Activated T-cell treated with anti-CD3 and anti-CD28 coated beads, Interleukin-2, amount 50 U/mL, for 72 hours (primary cell): ENCODE results near the gene ZDHHC4. TPM values are rescaled to one million over a fixed set of nuclear protein-coding genes. Genes with fewer than 3 reads are reported as not detected.
"Not testable (repeated sequence)": the region's sequence is repeated elsewhere in the genome, so short reads cannot be mapped to it uniquely, and the experiment has no call there.

ENCODE experiments used
- ATAC-seq, 2 donors: fragments of 150-1000 bp; cut with Tn5 transposase; replicated peaks in 1 of 2; 2 replicates each; pipeline ENCODE4 v1.10.0; 2021; ENCODE audit warnings: moderate library complexity in 2 of 2, mild to moderate bottlenecking in 1 of 2
- DNase-seq, 2 donors: peaks; one replicate each; pipeline ENCODE4 v3.0.0; 2021 to 2022; ENCODE audit warnings: mixed read lengths in 1 of 2
- H3K27ac Mint-ChIP-seq: one replicate; pipeline ENCODE4 v1.8.0; 2022; ENCODE audit warnings: mild to moderate bottlenecking, moderate library complexity, mixed read lengths
- H3K27me3 Mint-ChIP-seq: one replicate; pipeline ENCODE4 v1.8.0; 2022; ENCODE audit warnings: low read depth, mixed read lengths
- H3K36me3 Mint-ChIP-seq, 2 donors: one replicate each; pipeline ENCODE4 v1.8.0; 2022; ENCODE audit warnings: mixed read lengths in 2 of 2, mild to moderate bottlenecking in 1 of 2; ENCODE audit not compliant: insufficient read depth in 2 of 2
- H3K4me1 Mint-ChIP-seq: one replicate; pipeline ENCODE4 v1.8.0; 2022; ENCODE audit warnings: low read depth, mixed read lengths
- H3K4me3 Mint-ChIP-seq, 2 donors: one replicate each; pipeline ENCODE4 v1.8.0; 2022; ENCODE audit warnings: mild to moderate bottlenecking in 2 of 2, mixed read lengths in 2 of 2, moderate library complexity in 2 of 2
- H3K9me3 Mint-ChIP-seq, 2 donors: one replicate each; pipeline ENCODE4 v1.8.0; 2022; ENCODE audit warnings: mixed read lengths in 2 of 2
- total RNA-seq, 2 donors: library from RNA; stranded (reverse); gene quantifications; one replicate each; pipeline ENCODE4 v1.2.3, GENCODE V29; 2022

The ZDHHC4 gene
- total RNA-seq, 2 donors from 2014 or later: 48.5 to 48.9 TPM

GRCh38 chr7:6575281-6576023, 1.8 kb upstream of the ZDHHC4 start:
- Mint-ChIP-seq H3K27ac (no peak overlapping the region), H3K27me3 (no peaks in the 10 kb centered on the region), H3K4me3 (peak overlapping the region; percentile 3 to 31), H3K36me3 (peaks cover 4 to 11% of the 10 kb centered on the region in 2 donors), H3K4me1 (peaks cover 24% of the 10 kb centered on the region), H3K9me3 (no peaks in the 10 kb centered on the region)
- ATAC-seq (no peak), DNase-seq (no peak)

DNA sequence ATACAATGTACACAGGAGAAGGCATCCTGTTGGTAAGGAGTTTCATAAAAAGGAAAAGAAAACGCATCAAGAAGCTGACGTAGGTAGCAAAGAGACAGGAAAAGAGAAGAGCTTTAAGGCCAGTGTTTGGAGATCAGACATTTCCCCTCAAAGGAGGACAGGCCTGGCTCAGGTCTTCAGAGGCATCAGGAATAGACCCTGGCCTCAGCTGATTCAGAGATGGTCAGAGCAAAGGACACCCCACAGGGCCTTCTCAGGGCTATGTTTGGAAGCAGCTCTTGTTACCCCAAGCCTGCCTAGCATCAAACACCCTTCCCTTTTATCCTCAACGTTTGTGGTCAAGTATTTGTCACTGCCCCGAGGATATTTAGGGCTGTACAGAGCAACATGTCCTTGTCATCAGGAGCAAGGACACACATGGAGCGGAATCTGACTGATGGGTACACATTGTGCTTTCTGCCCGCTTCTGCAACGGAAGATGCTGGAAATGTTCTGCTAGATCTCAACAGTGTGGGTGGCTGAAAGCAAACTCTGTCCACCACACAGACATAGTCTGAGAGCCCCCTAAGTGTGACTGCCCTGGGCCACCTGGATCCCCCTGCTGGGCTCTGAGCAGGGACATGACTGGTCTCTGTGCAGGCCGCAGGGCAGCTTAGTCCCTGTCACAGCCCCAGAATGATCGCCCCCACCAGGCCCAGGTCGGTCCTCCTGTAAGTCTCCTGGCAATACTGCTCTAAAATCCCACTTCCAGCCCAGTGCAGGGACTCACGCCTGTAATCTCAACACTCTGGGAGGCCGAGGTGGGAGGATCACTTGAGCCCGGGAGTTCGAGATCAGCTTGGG, 1.0 kb upstream of the ZDHHC4 start:
- Mint-ChIP-seq H3K36me3 (peaks cover 4 to 18% of the 10 kb centered on the region in 2 donors), H3K27ac (no peak overlapping the region), H3K9me3 (no peaks in the 10 kb centered on the region), H3K27me3 (no peaks in the 10 kb centered on the region), H3K4me3 (peak overlapping the region; percentile 51 to 79), H3K4me1 (peaks cover 27% of the 10 kb centered on the region)
- DNase-seq (no peak), ATAC-seq (no peak)

DNA sequence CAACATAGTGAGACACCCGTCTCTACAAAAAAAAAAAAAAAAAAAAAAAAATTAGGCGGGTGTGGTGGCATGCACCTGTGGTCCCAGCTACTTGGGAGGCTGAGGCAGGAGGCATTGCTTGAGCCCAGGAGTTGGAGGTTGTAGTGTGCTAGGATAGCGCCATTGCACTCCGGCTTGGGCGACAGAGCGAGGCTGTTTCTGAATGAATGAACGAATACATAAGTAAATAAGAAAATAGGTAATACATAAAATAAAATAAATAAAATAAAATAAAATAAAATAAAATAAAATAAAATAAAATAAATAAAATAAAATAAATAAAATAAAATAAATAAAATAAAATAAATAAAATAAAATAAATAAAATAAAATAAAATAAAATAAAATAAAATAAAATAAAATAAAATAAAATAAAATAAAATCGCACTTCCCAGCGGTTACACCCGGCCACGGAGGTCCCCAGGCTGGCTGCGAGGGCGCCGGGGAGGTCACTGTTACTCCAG, 336 bp upstream of the ZDHHC4 start:
- not testable (repeated sequence) for DNase-seq, H3K9me3 Mint-ChIP-seq, H3K27ac Mint-ChIP-seq, ATAC-seq, H3K27me3 Mint-ChIP-seq
- H3K4me1 Mint-ChIP-seq: peaks cover 32% of the 10 kb centered on the region
- H3K36me3 Mint-ChIP-seq: peaks cover 4 to 23% of the 10 kb centered on the region in 2 donors
- peak overlapping the region; percentile 91 to 93 for H3K4me3 Mint-ChIP-seq

DNA sequence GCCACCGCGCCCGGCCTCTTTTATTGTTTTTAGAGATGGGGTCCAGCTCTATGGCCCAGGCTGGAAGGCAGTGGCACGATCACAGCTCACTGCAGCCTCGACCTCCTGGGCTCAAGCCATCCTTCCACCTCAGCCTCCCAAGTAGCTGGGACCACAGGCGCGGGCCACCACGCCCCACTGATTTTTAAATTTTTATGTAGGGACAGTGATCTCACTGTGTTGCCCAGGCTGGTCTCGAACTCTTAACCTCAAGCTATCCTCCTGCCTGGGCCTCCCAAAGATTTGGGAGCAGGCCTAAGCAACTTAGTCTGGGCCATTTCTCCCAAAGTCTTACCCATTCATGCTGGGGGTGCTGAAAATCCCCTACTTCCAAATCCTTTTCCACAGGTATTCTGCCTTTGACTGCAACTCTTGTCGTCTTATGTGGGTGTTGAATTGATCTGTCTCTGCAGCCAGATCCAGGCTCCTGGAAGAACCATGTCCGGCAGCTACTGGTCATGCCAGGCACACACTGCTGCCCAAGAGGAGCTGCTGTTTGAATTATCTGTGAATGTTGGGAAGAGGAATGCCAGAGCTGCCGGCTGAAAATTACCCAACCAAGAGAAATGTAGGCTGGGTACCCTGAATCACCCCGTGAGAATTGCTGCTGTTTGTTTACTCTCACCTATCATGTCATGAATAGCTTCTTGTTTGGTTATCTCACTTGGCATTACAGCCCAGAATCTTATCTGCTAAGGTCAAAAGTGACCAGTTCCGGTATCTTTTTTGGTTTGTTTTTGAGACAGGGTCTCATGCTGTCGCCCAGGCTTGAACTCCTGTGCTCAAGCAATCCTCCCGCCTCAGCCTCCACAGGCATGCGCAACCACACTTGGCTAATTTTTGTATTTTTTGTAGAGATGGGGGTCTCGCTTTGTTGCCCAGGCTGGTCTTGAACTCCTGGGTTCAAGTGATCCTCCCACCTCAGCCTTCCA, 1.1 kb downstream of the ZDHHC4 start:
- no peaks in the 10 kb centered on the region for H3K27me3 Mint-ChIP-seq
- peak overlapping the region; percentile 90 for H3K27ac Mint-ChIP-seq
- H3K9me3 Mint-ChIP-seq: no peaks in the 10 kb centered on the region

GRCh38 chr7:6579446-6579845, 2.2 kb downstream of the ZDHHC4 start:
- peaks cover 32% of the 10 kb centered on the region for H3K4me1 Mint-ChIP-seq
- ATAC-seq: no peak
- no peaks in the 10 kb centered on the region for H3K9me3 Mint-ChIP-seq
- peak overlapping the region; percentile 30 for H3K27ac Mint-ChIP-seq
- peaks cover 4 to 34% of the 10 kb centered on the region in 2 donors for H3K36me3 Mint-ChIP-seq
- peak overlapping the region; percentile 25 to 91 for H3K4me3 Mint-ChIP-seq
- DNase-seq: no peak
- H3K27me3 Mint-ChIP-seq: no peaks in the 10 kb centered on the region

More for the DNA sequence above, 1.1 kb downstream of the ZDHHC4 start:
- no peak for DNase-seq
- H3K4me1 Mint-ChIP-seq: peaks cover 32% of the 10 kb centered on the region
- ATAC-seq: no peak
- H3K4me3 Mint-ChIP-seq: peak overlapping the region; percentile 91 to 93
- peaks cover 4 to 29% of the 10 kb centered on the region in 2 donors for H3K36me3 Mint-ChIP-seq

- not testable (repeated sequence) for H3K4me3 Mint-ChIP-seq
- H3K36me3 Mint-ChIP-seq: peaks cover 0 to 41% of the 10 kb centered on the region in 2 donors
These were observed 8.6 kb downstream of the ZDHHC4 start for GRCh38 chr7:6585746-6586432.

GRCh38 chr7:6588566-6588965, 11.3 kb downstream of the ZDHHC4 start:
- Mint-ChIP-seq H3K4me1 (peaks cover 14% of the 10 kb centered on the region), H3K27me3 (no peaks in the 10 kb centered on the region), H3K4me3 (no peak overlapping the region), H3K36me3 (peaks cover 0 to 38% of the 10 kb centered on the region in 2 donors), H3K9me3 (no peaks in the 10 kb centered on the region), H3K27ac (no peak overlapping the region)
- no peak for ATAC-seq
- DNase-seq: no peak

More at GRCh38 chr7:6585746-6586432, 8.6 kb downstream of the ZDHHC4 start:
- H3K9me3 Mint-ChIP-seq, ATAC-seq, DNase-seq, H3K27ac Mint-ChIP-seq, H3K27me3 Mint-ChIP-seq: not testable (repeated sequence)
- H3K4me1 Mint-ChIP-seq: peaks cover 13% of the 10 kb centered on the region

- Mint-ChIP-seq H3K4me3 (peak overlapping the region; percentile 76), H3K27ac (peak overlapping the region; percentile 79)
These were observed 12.0 kb downstream of the ZDHHC4 start for GRCh38 chr7:6589151-6589828.

DNA sequence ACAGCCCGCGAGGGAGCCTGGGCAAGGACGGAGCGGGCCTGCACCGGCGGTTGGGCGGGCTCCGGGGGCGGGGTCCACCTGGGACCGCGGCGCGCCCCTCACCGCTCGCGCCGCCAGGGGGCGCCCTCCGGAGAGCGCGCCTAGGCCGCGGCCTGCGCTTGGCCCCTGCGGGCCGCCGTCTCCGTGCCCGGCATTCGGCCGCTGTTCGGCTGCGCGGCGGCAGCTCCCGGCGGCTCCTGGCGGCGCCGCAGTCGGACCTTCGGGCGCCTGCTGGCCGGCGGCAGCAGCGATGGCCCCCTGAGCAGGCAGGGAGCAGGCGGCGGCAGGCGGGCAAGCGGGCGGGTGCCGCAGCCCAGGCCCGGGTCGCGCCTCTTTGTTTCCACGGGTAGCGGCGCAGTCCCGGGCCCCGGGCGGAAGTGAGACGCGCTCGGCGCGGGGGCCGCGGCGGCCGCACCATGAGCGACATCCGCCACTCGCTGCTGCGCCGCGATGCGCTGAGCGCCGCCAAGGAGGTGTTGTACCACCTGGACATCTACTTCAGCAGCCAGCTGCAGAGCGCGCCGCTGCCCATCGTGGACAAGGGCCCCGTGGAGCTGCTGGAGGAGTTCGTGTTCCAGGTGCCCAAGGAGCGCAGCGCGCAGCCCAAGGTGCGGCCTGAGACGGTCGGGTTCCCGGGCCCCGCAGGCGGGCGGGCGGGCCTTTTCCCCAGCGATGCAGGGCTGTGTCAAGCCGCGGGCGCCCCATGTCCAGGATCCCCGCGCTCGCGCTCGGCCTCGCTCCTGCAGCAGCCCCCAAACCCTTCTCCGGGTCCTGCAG, 12.8 kb downstream of the ZDHHC4 start, which contains the start of gene INTS15:
Gene INTS15 (plus strand): TSS at position 193 of the 816 bp plus-strand sequence. CDS start 263 bp downstream, at position 456.
- peak within 1 kb of the TSS; percentile 88 to 98 for H3K4me3 Mint-ChIP-seq
- H3K27me3 Mint-ChIP-seq: no peaks in the 10 kb centered on the region
- H3K9me3 Mint-ChIP-seq: no peaks in the 10 kb centered on the region
- peaks cover 14% of the 10 kb centered on the region for H3K4me1 Mint-ChIP-seq
- ATAC-seq (peak; percentile 92), DNase-seq (peak; percentile 84 to 92)
- H3K36me3 Mint-ChIP-seq: peaks cover 0 to 35% of the 10 kb centered on the region in 2 donors
- peak within 1 kb of the TSS; percentile 97 for H3K27ac Mint-ChIP-seq

More at GRCh38 chr7:6589151-6589828, 12.0 kb downstream of the ZDHHC4 start:
- Mint-ChIP-seq H3K27me3 (no peaks in the 10 kb centered on the region), H3K9me3 (no peaks in the 10 kb centered on the region), H3K4me1 (peaks cover 14% of the 10 kb centered on the region), H3K36me3 (peaks cover 0 to 38% of the 10 kb centered on the region in 2 donors)
- no peak for ATAC-seq
- no peak for DNase-seq

- DNase-seq: no peak
- Mint-ChIP-seq H3K4me1 (peaks cover 14% of the 10 kb centered on the region), H3K9me3 (no peaks in the 10 kb centered on the region), H3K4me3 (peak overlapping the region; percentile 88 to 98), H3K27me3 (no peaks in the 10 kb centered on the region), H3K27ac (peak overlapping the region; percentile 97), H3K36me3 (peaks cover 0 to 33% of the 10 kb centered on the region in 2 donors)
- ATAC-seq: no peak
These were observed 13.4 kb downstream of the ZDHHC4 start for GRCh38 chr7:6590645-6591110.

DNA sequence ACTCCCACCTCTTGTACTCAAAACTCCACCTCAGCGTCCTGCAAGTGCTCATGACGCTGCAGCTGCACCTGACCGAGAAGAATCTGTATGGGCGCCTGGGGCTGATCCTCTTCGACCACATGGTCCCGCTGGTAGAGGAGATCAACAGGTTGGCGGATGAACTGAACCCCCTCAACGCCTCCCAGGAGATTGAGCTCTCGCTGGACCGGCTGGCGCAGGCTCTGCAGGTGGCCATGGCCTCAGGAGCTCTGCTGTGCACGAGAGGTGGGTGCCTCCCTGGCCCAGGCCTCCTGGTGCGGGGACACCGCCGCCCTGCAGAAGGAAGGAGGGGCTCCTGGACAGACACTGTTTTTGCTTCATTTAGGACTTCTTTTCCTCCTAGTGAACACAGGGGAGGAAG, 22.8 kb downstream of the ZDHHC4 start:
- no peak for DNase-seq
- no peak for ATAC-seq
- Mint-ChIP-seq H3K27me3 (no peaks in the 10 kb centered on the region), H3K4me3 (no peak overlapping the region), H3K9me3 (no peaks in the 10 kb centered on the region), H3K36me3 (peaks cover 1 to 6% of the 10 kb centered on the region in 2 donors), H3K27ac (no peak overlapping the region), H3K4me1 (no peaks in the 10 kb centered on the region)
